Common myeloid progenitor, CD34-positive (primary cell): ENCODE measurements around the gene ZNF837.

Experiments used
- CTCF ChIA-PET: fragments of 350-600 bp; sonication (Branson Sonifier 250); formaldehyde crosslinking; loops from one replicate; lab custom pipeline; 2021; ENCODE audit warnings: antibody characterized with exemption; lab: Charles Lee
- POLR2A ChIA-PET: fragments of 350-600 bp; sonication (Branson Sonifier 250); formaldehyde crosslinking; loops from one replicate; lab custom pipeline; 2021; ENCODE audit warnings: antibody characterized with exemption; lab: Charles Lee
- DNase-seq, 3 donors: peaks; one replicate each; pipeline versions ENCODE4 v3.0.0 to v3.0.0-alpha.2; 2013
- H3K27ac ChIP-seq, 2 experiments: 1 replicate in 1 of 2; 2 replicates in 1 of 2; pipeline ENCODE4 v1.7.0; 2013; ENCODE audit warnings: inconsistent platforms in 2 of 2, low read length in 2 of 2, mild to moderate bottlenecking in 2 of 2, low read depth in 1 of 2, moderate library complexity in 1 of 2; ENCODE audit not compliant: severe bottlenecking in 2 of 2, insufficient read depth in 1 of 2, poor library complexity in 1 of 2
- H3K27me3 ChIP-seq, 5 experiments: replicated peaks in 2 of 5; 1 replicate in 3 of 5; 2 replicates in 2 of 5; pipeline versions ENCODE4 v1.6.1 to v1.7.0; 2013; ENCODE audit warnings: low read length in 4 of 5, mild to moderate bottlenecking in 2 of 5, moderate library complexity in 2 of 5, inconsistent platforms in 1 of 5; ENCODE audit not compliant: insufficient read depth in 5 of 5, control insufficient read depth in 4 of 5
- H3K36me3 ChIP-seq, 4 experiments: 1 replicate in 2 of 4; 2 replicates in 2 of 4; pipeline versions ENCODE4 v1.6.1 to v1.7.0; 2013; ENCODE audit warnings: low read length in 3 of 4, control low read depth in 1 of 4, mild to moderate bottlenecking in 1 of 4; ENCODE audit not compliant: control insufficient read depth in 4 of 4, insufficient read depth in 4 of 4
- H3K4me1 ChIP-seq, 4 experiments: 1 replicate in 3 of 4; 2 replicates in 1 of 4; pipeline versions ENCODE4 v1.6.1 to v1.7.1; 2013; ENCODE audit warnings: low read length in 3 of 4, mild to moderate bottlenecking in 3 of 4, control low read depth in 1 of 4, inconsistent platforms in 1 of 4, moderate library complexity in 1 of 4; ENCODE audit not compliant: control insufficient read depth in 4 of 4, insufficient read depth in 4 of 4; ENCODE audit errors: control extremely low read depth in 1 of 4
- H3K4me3 ChIP-seq, 7 experiments: 1 replicate in 4 of 7; 2 replicates in 3 of 7; pipeline versions ENCODE4 v1.5.1 to v1.7.0; 2013; ENCODE audit warnings: mild to moderate bottlenecking in 7 of 7, low read length in 6 of 7, moderate library complexity in 6 of 7, inconsistent platforms in 2 of 7, low read depth in 2 of 7, control low read depth in 1 of 7; ENCODE audit not compliant: insufficient read depth in 4 of 7, control insufficient read depth in 1 of 7; ENCODE audit errors: extremely low read depth in 1 of 7
- H3K9me3 ChIP-seq, 5 experiments: 1 replicate in 4 of 5; 2 replicates in 1 of 5; pipeline versions ENCODE4 v1.6.1 to v1.7.1; 2013; ENCODE audit warnings: low read length in 4 of 5, mild to moderate bottlenecking in 2 of 5, inconsistent platforms in 1 of 5, low read depth in 1 of 5, moderate library complexity in 1 of 5; ENCODE audit not compliant: control insufficient read depth in 4 of 5, insufficient read depth in 2 of 5; ENCODE audit errors: control extremely low read depth in 1 of 5
- WGBS: methylation state at CpG from one replicate; pipeline ENCODE4 v1.1.5; 2013; ENCODE audit not compliant: insufficient coverage; 5-methylcytosine and 5-hydroxymethylcytosine counted together

Gene ZNF837

GRCh38 chr19:58338825-58339558 lies 41.8 kb downstream of the ZNF837 start:
- ChIA-PET POLR2A (no interaction called here), CTCF (interaction anchor here (0.7 to 1.2 kb wide), 2 partner anchors 9 to 32 kb away, joined by 3 read pairs; no protein-coding TSS in a partner anchor)
- Histone ChIP-seq H3K36me3 (peaks cover 10 to 55% (median 36%) of the 10 kb centered on the region in 4 experiments), H3K4me3 (no peak overlapping the region), H3K27me3 (no peaks in the 10 kb centered on the region), H3K9me3 (peaks cover 0 to 4% (median 0%) of the 10 kb centered on the region in 5 experiments), H3K27ac (no peak overlapping the region), H3K4me1 (no peaks in the 10 kb centered on the region)
- WGBS = 91% methylated on average over 28 of the region's 30 CpGs
- peak in 2 of 3 donors; percentile 25 to 37 for DNase-seq

DNA sequence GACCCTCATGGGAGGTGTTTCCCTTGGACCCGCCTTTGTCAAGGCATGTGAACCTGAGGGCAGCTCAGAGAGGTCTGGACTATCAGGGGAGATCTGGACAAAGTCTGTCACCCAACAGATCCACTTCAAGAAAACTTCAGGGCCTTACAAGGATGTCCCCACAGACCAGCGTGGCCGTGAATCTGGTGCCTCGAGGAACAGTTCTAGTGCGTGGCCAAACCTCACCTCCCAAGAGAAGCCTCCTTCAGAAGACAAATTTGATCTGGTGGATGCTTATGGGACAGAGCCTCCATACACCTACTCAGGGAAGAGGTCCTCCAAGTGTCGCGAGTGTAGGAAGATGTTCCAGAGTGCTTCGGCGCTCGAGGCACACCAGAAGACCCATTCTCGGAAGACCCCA lies 42.5 kb downstream of the ZNF837 start:
- WGBS = 98% methylated on average over 9 of the region's 11 CpGs
- Histone ChIP-seq H3K4me3 (no peak overlapping the region), H3K27ac (no peak overlapping the region), H3K9me3 (peaks cover 0 to 4% (median 0%) of the 10 kb centered on the region in 5 experiments), H3K36me3 (peaks cover 10 to 55% (median 36%) of the 10 kb centered on the region in 4 experiments), H3K27me3 (no peaks in the 10 kb centered on the region), H3K4me1 (no peaks in the 10 kb centered on the region)
- ChIA-PET POLR2A (no interaction called here), CTCF (no interaction called here)
- no peak for DNase-seq

DNA sequence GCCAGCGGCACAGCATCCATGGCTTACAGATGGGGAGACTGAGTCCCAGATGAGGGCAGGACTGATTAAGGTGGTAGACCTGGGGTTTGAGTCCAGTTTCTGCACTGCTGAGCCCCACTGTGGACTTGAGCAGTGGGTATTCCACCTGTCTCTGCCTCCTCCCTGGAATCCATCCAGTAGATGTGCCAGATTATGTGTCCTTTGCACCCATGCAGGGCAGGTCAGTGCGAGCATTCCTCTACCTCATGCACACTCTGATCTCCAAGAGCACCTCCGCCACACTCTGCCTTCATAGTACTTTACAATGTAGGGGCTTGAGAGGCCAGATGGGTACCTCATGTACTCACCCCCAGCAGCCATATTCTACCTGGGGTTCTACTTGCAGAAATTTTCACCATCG lies 44.0 kb downstream of the ZNF837 start:
- Histone ChIP-seq H3K36me3 (peaks cover 10 to 55% (median 36%) of the 10 kb centered on the region in 4 experiments), H3K27ac (no peak overlapping the region), H3K4me3 (no peak overlapping the region), H3K9me3 (peaks cover 0 to 4% (median 0%) of the 10 kb centered on the region in 5 experiments), H3K27me3 (no peaks in the 10 kb centered on the region), H3K4me1 (no peaks in the 10 kb centered on the region)
- no peak for DNase-seq
- CTCF ChIA-PET = interaction anchor here (1.0 kb wide), 1 partner anchor 14 kb away, joined by 4 read pairs; no protein-coding TSS in a partner anchor
- 100% methylated on average over 2 of the region's 4 CpGs for WGBS
- POLR2A ChIA-PET = interaction anchor here (0.8 kb wide), 1 partner anchor 10 kb away, joined by 3 read pairs; no protein-coding TSS in a partner anchor

GRCh38 chr19:58336216-58336615 lies 44.6 kb downstream of the ZNF837 start:
- Histone ChIP-seq H3K27me3 (no peaks in the 10 kb centered on the region), H3K4me1 (no peaks in the 10 kb centered on the region), H3K4me3 (no peak overlapping the region), H3K9me3 (peaks cover 0 to 4% (median 0%) of the 10 kb centered on the region in 5 experiments), H3K36me3 (peaks cover 6 to 54% (median 33%) of the 10 kb centered on the region in 4 experiments), H3K27ac (no peak overlapping the region)
- DNase-seq = no peak
- 100% methylated on average over 1 of the region's 1 CpG for WGBS
- CTCF ChIA-PET = interaction anchor here (1.0 kb wide), 1 partner anchor 15 kb away, joined by 4 read pairs; no protein-coding TSS in a partner anchor
- POLR2A ChIA-PET = interaction anchor here (0.8 kb wide), 1 partner anchor 11 kb away, joined by 3 read pairs; no protein-coding TSS in a partner anchor

DNA sequence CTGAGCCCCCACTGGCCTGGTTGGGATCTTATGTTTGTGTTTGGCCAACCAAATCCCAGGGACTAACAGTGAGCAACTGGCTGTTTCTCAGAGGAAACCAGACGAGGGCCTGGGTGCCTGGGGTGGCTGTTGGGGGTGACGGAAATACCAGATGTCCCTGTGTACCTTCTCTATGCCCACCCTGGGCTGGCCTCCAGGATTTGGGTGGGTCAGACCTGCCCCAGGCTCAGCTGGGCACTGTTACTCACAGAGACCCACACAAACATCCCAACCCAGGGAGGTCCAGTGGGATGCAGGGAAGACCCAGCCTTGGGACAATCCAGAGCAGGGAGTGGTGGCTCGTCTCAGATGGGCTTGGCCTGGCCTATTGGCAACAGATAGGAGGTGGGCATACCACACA lies 45.2 kb downstream of the ZNF837 start:
- Histone ChIP-seq H3K27ac (no peak overlapping the region), H3K27me3 (no peaks in the 10 kb centered on the region), H3K4me3 (no peak overlapping the region), H3K4me1 (no peaks in the 10 kb centered on the region), H3K36me3 (peaks cover 6 to 49% (median 31%) of the 10 kb centered on the region in 4 experiments), H3K9me3 (peaks cover 0 to 4% (median 0%) of the 10 kb centered on the region in 5 experiments)
- ChIA-PET POLR2A (no interaction called here), CTCF (interaction anchor here (1.0 to 1.5 kb wide), 2 partner anchors 16 to 27 kb away, joined by 3 to 4 read pairs; partner anchors contain the start of gene ZNF497)
- DNase-seq = no peak
- WGBS = 100% methylated on average over 1 of the region's 3 CpGs

DNA sequence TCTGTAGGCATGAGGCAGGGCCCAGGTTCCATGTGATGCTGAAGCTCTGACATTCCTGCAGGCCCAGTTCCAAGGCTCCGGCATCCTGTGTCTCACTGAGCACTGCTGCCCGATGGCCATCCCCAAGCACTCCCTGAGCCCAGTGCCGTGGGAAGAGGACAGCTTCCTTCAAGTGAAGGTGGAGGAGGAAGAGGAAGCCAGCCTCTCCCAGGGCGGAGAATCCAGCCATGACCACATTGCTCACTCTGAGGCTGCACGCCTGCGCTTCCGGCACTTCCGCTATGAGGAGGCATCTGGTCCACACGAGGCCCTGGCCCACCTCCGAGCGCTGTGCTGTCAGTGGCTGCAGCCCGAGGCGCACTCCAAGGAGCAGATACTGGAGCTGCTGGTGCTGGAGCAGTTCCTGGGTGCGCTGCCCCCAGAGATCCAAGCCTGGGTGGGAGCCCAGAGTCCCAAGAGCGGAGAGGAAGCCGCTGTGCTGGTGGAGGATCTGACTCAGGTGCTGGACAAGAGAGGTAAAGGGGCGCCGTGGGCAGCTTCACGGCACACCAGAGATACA lies 46.1 kb downstream of the ZNF837 start:
- no peaks in the 10 kb centered on the region for H3K4me1 ChIP-seq
- no peak for DNase-seq
- CTCF ChIA-PET = interaction anchor here (1.4 to 1.5 kb wide), 2 partner anchors 28 to 39 kb away, joined by 3 to 4 read pairs; partner anchors contain the start of gene ZNF497
- H3K27me3 ChIP-seq = no peaks in the 10 kb centered on the region
- POLR2A ChIA-PET = no interaction called here
- no peak overlapping the region for H3K4me3 ChIP-seq
- no peak overlapping the region for H3K27ac ChIP-seq
- 97% methylated on average over 9 of the region's 19 CpGs for WGBS
- peaks cover 6 to 49% (median 30%) of the 10 kb centered on the region in 4 experiments for H3K36me3 ChIP-seq
- H3K9me3 ChIP-seq = peaks cover 0 to 4% (median 0%) of the 10 kb centered on the region in 5 experiments
